Measurements from ENCODE around the gene MAGIX.

DNA sequence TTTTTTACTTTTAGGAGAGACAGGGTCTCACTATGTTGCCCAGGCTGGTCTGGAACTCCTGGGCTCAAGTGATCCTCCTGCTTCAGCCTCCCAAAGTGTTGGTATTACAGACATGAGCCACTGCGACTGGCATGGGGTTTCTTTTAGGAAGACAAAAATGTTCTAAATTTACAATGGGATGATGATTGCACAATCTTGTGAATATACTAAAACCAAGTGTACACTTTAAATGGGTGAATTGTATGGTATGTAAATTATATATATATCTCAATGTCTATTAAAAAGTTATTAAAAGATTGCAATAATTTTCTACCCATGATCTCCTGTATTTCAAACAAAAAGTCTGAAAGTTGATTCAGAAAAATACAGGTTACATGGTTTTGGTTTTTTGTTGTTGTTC lies 9.1 kb upstream of the MAGIX start:
- TF ChIP-seq, protein P1, sequence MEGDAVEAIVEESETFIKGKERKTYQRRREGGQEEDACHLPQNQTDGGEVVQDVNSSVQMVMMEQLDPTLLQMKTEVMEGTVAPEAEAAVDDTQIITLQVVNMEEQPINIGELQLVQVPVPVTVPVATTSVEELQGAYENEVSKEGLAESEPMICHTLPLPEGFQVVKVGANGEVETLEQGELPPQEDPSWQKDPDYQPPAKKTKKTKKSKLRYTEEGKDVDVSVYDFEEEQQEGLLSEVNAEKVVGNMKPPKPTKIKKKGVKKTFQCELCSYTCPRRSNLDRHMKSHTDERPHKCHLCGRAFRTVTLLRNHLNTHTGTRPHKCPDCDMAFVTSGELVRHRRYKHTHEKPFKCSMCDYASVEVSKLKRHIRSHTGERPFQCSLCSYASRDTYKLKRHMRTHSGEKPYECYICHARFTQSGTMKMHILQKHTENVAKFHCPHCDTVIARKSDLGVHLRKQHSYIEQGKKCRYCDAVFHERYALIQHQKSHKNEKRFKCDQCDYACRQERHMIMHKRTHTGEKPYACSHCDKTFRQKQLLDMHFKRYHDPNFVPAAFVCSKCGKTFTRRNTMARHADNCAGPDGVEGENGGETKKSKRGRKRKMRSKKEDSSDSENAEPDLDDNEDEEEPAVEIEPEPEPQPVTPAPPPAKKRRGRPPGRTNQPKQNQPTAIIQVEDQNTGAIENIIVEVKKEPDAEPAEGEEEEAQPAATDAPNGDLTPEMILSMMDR (IDR thresholded peaks at IDR 0.05; ENCODE audit: low read length): no peak
- no peak for TF ChIP-seq EZH2 (IDR thresholded peaks at IDR 0.05; ENCODE audit: borderline replicate concordance, low read length)

Measured in OCI-LY1 (cell line).